H1 (cell line): ENCODE measurements around the gene MYDGF. TPM values are rescaled to one million over a fixed set of nuclear protein-coding genes. Genes with fewer than 3 reads are reported as not detected.

Experiments used
- CTCF ChIA-PET: fragments of 300-600 bp; sonication (Branson Sonifier 250); formaldehyde crosslinking; loops from one replicate; lab custom pipeline; 2021; ENCODE audit not compliant: partially characterized antibody; lab: Charles Lee
- POLR2A ChIA-PET: fragments of 300-600 bp; sonication (Branson Sonifier 250); formaldehyde crosslinking; loops from one replicate; lab custom pipeline; 2021; ENCODE audit warnings: inconsistent platforms; ENCODE audit not compliant: partially characterized antibody; lab: Charles Lee
- DNase-seq, 2 experiments: peaks; one replicate each; pipeline versions ENCODE4 v3.0.0 to v3.0.0-alpha.2; 2010 to 2022; ENCODE audit warnings: low spot score in 2 of 2, low read depth in 1 of 2, mixed read lengths in 1 of 2
- FAIRE-seq: peaks from 2 replicates; lab custom pipeline; 2011; peaks lifted over from hg19 to GRCh38; lab: Jason Lieb, UNC
- H2AFZ ChIP-seq: 2 replicates; pipeline ENCODE4 v1.8.1; 2012; ENCODE audit warnings: low read length, inconsistent platforms
- H2AK5ac ChIP-seq: 2 replicates; pipeline ENCODE4 v1.6.1; 2013; ENCODE audit warnings: low read depth, low read length
- H2BK120ac ChIP-seq: replicated peaks from 2 replicates; pipeline ENCODE3; 2013; ENCODE audit warnings: low read depth, low read length, inconsistent platforms
- H2BK12ac ChIP-seq: 2 replicates; pipeline ENCODE4 v1.6.1; 2013; ENCODE audit warnings: low read depth, low read length
- H2BK15ac ChIP-seq: 2 replicates; pipeline ENCODE4 v1.6.1; 2013; ENCODE audit warnings: low read length
- H2BK20ac ChIP-seq: 2 replicates; pipeline ENCODE4 v1.6.1; 2013; ENCODE audit warnings: low read length
- H2BK5ac ChIP-seq: 2 replicates; pipeline ENCODE4 v1.6.1; 2013; ENCODE audit warnings: low read depth, low read length
- H3K14ac ChIP-seq: 2 replicates; pipeline ENCODE4 v1.6.1; 2013; ENCODE audit warnings: inconsistent platforms; ENCODE audit not compliant: insufficient read length
- H3K18ac ChIP-seq: 2 replicates; pipeline ENCODE4 v1.6.1; 2013; ENCODE audit warnings: low read length; ENCODE audit errors: extremely low read depth
- H3K23ac ChIP-seq: 2 replicates; pipeline ENCODE4 v1.6.1; 2013; ENCODE audit warnings: inconsistent platforms; ENCODE audit not compliant: insufficient read length
- H3K23me2 ChIP-seq: 2 replicates; pipeline ENCODE4 v1.6.1; 2013; ENCODE audit warnings: low read depth, low read length
- H3K27ac ChIP-seq: 2 replicates; pipeline ENCODE4 v1.6.1; 2011; ENCODE audit warnings: low read depth, low read length, inconsistent platforms
- H3K27me3 ChIP-seq, 4 experiments: replicated peaks in 1 of 4; 1 replicate in 1 of 4; 2 replicates in 3 of 4; pipeline versions ENCODE4 v1.6.1 to v1.8.1; 2011 to 2013; ENCODE audit warnings: low read length in 3 of 4, mild to moderate bottlenecking in 3 of 4, inconsistent platforms in 2 of 4, mixed read lengths in 2 of 4, moderate library complexity in 1 of 4; ENCODE audit not compliant: control insufficient read depth in 3 of 4, insufficient read depth in 3 of 4; ENCODE audit errors: extremely low read depth in 1 of 4
- H3K36me3 ChIP-seq, 4 experiments: 2 replicates each; pipeline versions ENCODE4 v1.6.1 to v1.8.1; 2011 to 2013; ENCODE audit warnings: mild to moderate bottlenecking in 4 of 4, low read length in 3 of 4, moderate library complexity in 2 of 4, control low read depth in 1 of 4, inconsistent platforms in 1 of 4; ENCODE audit not compliant: insufficient read depth in 4 of 4, control insufficient read depth in 2 of 4
- H3K4ac ChIP-seq: replicated peaks from 2 replicates; pipeline ENCODE3; 2013; ENCODE audit warnings: low read length, low read depth, mixed read lengths, inconsistent platforms; ENCODE audit not compliant: insufficient read length
- H3K4me1 ChIP-seq, 4 experiments: replicated peaks in 1 of 4; 1 replicate in 1 of 4; 2 replicates in 3 of 4; pipeline versions ENCODE4 v1.6.1 to v1.8.1; 2011 to 2013; ENCODE audit warnings: low read length in 3 of 4, inconsistent platforms in 2 of 4, mixed read lengths in 1 of 4; ENCODE audit not compliant: insufficient read depth in 4 of 4, control insufficient read depth in 3 of 4
- H3K4me2 ChIP-seq, 2 experiments: 2 replicates each; pipeline versions ENCODE4 v1.6.1 to v1.8.1; 2011 to 2013; ENCODE audit warnings: low read depth in 2 of 2, low read length in 2 of 2, control low read depth in 1 of 2, inconsistent platforms in 1 of 2, mild to moderate bottlenecking in 1 of 2; ENCODE audit not compliant: insufficient read depth in 1 of 2
- H3K4me3 ChIP-seq, 4 experiments: fragments of 200-600, 300-600 bp in 1 of 4; sonication (generic), shearing (Covaris generic), sonication (Bioruptor Twin) in 1 of 4; 2 replicates each; pipeline versions ENCODE4 v1.5.1 to v1.8.1; 2011 to 2016; ENCODE audit warnings: low read length in 4 of 4, low read depth in 3 of 4, control low read depth in 2 of 4, inconsistent platforms in 2 of 4, mild to moderate bottlenecking in 2 of 4, mixed read lengths in 1 of 4, moderate library complexity in 1 of 4; ENCODE audit not compliant: insufficient read depth in 2 of 4; ENCODE audit errors: extremely low read depth in 1 of 4
- H3K56ac ChIP-seq: replicated peaks from 2 replicates; pipeline ENCODE3; 2013; ENCODE audit warnings: low read depth, mild to moderate bottlenecking, mixed read lengths, low read length, inconsistent platforms; ENCODE audit not compliant: insufficient read length
- H3K79me1 ChIP-seq: 2 replicates; pipeline ENCODE4 v1.6.1; 2013; ENCODE audit warnings: low read depth, low read length, control low read depth
- H3K79me2 ChIP-seq, 2 experiments: 2 replicates each; pipeline versions ENCODE4 v1.6.1 to v1.8.1; 2012 to 2013; ENCODE audit warnings: low read length in 2 of 2, mild to moderate bottlenecking in 2 of 2, inconsistent platforms in 1 of 2; ENCODE audit not compliant: insufficient read depth in 2 of 2, control insufficient read depth in 1 of 2
- H3K9ac ChIP-seq, 4 experiments: replicated peaks in 1 of 4; 1 replicate in 1 of 4; 2 replicates in 3 of 4; pipeline versions ENCODE4 v1.6.1 to v1.8.1; 2011 to 2013; ENCODE audit warnings: low read depth in 3 of 4, low read length in 3 of 4, control low read depth in 2 of 4, mild to moderate bottlenecking in 2 of 4, moderate library complexity in 2 of 4, inconsistent platforms in 1 of 4; ENCODE audit errors: extremely low read depth in 1 of 4
- H3K9me3 ChIP-seq, 2 experiments: 2 replicates each; pipeline versions ENCODE4 v1.6.1 to v1.8.1; 2012 to 2013; ENCODE audit warnings: mild to moderate bottlenecking in 2 of 2, moderate library complexity in 2 of 2, control low read depth in 1 of 2, inconsistent platforms in 1 of 2, low read depth in 1 of 2, low read length in 1 of 2, mixed read lengths in 1 of 2; ENCODE audit not compliant: insufficient read depth in 2 of 2
- H4K20me1 ChIP-seq, 2 experiments: replicated peaks in 1 of 2; 2 replicates each; pipeline versions ENCODE3 to v1.8.1; 2011 to 2013; ENCODE audit warnings: inconsistent platforms in 2 of 2, low read length in 2 of 2, mild to moderate bottlenecking in 1 of 2; ENCODE audit not compliant: insufficient read depth in 2 of 2, control insufficient read depth in 1 of 2
- H4K5ac ChIP-seq: 2 replicates; pipeline ENCODE4 v1.6.1; 2013; ENCODE audit warnings: low read length, low read depth, mixed read lengths, inconsistent platforms; ENCODE audit not compliant: insufficient read length
- H4K8ac ChIP-seq: 2 replicates; pipeline ENCODE4 v1.8.0; 2013; ENCODE audit warnings: mild to moderate bottlenecking, moderate library complexity, low read length, inconsistent platforms; ENCODE audit not compliant: insufficient read depth; ENCODE audit errors: extremely low read depth
- H4K91ac ChIP-seq: replicated peaks from 2 replicates; pipeline ENCODE3; 2013; ENCODE audit warnings: low read length, mixed read lengths, inconsistent platforms; ENCODE audit not compliant: insufficient read length
- BACH1 ChIP-seq: IDR thresholded peaks from 2 replicates; pipeline ENCODE4 v1.6.1; 2012; ENCODE audit warnings: low read length, improper control_type of control experiment
- EP300 ChIP-seq, 2 experiments: IDR thresholded peaks; 1 replicate in 1 of 2; 2 replicates in 1 of 2; pipeline ENCODE4 v1.6.1; 2011 to 2012; ENCODE audit warnings: low read depth in 2 of 2, low read length in 2 of 2, mild to moderate bottlenecking in 2 of 2, borderline replicate concordance in 1 of 2, inconsistent platforms in 1 of 2, moderate library complexity in 1 of 2
- JUN ChIP-seq: IDR thresholded peaks from 2 replicates; pipeline ENCODE4 v1.6.1; 2011; ENCODE audit warnings: low read depth, mild to moderate bottlenecking, improper control_type of control experiment, low read length
- KDM5A ChIP-seq: fragments of 200-600 bp; IDR thresholded peaks from 2 replicates; pipeline ENCODE4 v1.7.1; 2012; ENCODE audit warnings: mild to moderate bottlenecking, low read length, inconsistent platforms, mixed read lengths
- MAFK ChIP-seq: IDR thresholded peaks from 2 replicates; pipeline ENCODE4 v1.6.1; 2012; ENCODE audit warnings: low read depth, mild to moderate bottlenecking, improper control_type of control experiment, low read length
- POLR2A ChIP-seq, 2 experiments: IDR thresholded peaks; 1 replicate in 1 of 2; 2 replicates in 1 of 2; pipeline ENCODE4 v1.6.1; 2011; ENCODE audit warnings: low read depth in 2 of 2, low read length in 2 of 2, mild to moderate bottlenecking in 2 of 2; ENCODE audit errors: control extremely low read depth in 1 of 2
- RAD21 ChIP-seq, 2 experiments: IDR thresholded peaks in 1 of 2; conservative IDR thresholded peaks in 1 of 2; 2 replicates each; pipeline ENCODE4 v1.6.1; 2011; ENCODE audit warnings: low read depth in 2 of 2, low read length in 2 of 2, improper control_type of control experiment in 1 of 2, inconsistent platforms in 1 of 2, mild to moderate bottlenecking in 1 of 2, moderate library complexity in 1 of 2
- RBBP5 ChIP-seq: IDR thresholded peaks from 2 replicates; pipeline ENCODE4 v1.7.1; 2012; ENCODE audit warnings: low read depth, mild to moderate bottlenecking, inconsistent platforms, low read length, moderate library complexity, borderline replicate concordance
- WGBS, 2 experiments: shearing (Covaris generic) in 1 of 2; methylation state at CpG; one replicate each; pipeline versions ENCODE4 v1.1.6 to v1.1.7; 2013 to 2015; ENCODE audit warnings: low lambda C conversion rate in 2 of 2, mixed read lengths in 2 of 2, inconsistent platforms in 1 of 2, low coverage in 1 of 2, missing lambda C conversion rate in 1 of 2; ENCODE audit not compliant: insufficient replicate concordance in 2 of 2, insufficient coverage in 1 of 2, insufficient read length in 1 of 2; ENCODE audit errors: extremely low coverage in 1 of 2, missing lambda C conversion rate in 1 of 2; 5-methylcytosine and 5-hydroxymethylcytosine counted together
- polyA plus RNA-seq, 7 experiments: library from polyadenylated mRNA; depleted of rRNA in 3 of 7; stranded (reverse) in 5 of 7; unstranded in 2 of 7; fragments of >200 nt in 5 of 7; fragments of 200-250 nt in 2 of 7; gene quantifications; 1 replicate in 5 of 7; 2 replicates in 1 of 7; 4 replicates in 1 of 7; pipeline versions ENCODE4 v1.2.1 to v1.2.3, GENCODE V29; 2011 to 2013; ENCODE audit warnings: missing spikeins in 2 of 7, mixed read lengths in 2 of 7
- total RNA-seq: library from RNA; stranded (reverse); fragmentation: NEBNext Ultra II Directional; extraction: Animal tissue kit (Norgen Biotek cat#: 25700); gene quantifications from 2 replicates; pipeline ENCODE4 v1.2.1, GENCODE V29; 2021
- TF ChIP-seq, protein P1 (sequence below): IDR thresholded peaks from 2 replicates; pipeline ENCODE4 v1.6.1; 2012; ENCODE audit warnings: low read length, inconsistent platforms

The MYDGF gene
- total and polyA plus RNA-seq, 2 of the 8 experiments (the other 6 are each of a cell fraction or from before 2014, with no cell fraction given) = 40.6 to 51.1 TPM

DNA sequence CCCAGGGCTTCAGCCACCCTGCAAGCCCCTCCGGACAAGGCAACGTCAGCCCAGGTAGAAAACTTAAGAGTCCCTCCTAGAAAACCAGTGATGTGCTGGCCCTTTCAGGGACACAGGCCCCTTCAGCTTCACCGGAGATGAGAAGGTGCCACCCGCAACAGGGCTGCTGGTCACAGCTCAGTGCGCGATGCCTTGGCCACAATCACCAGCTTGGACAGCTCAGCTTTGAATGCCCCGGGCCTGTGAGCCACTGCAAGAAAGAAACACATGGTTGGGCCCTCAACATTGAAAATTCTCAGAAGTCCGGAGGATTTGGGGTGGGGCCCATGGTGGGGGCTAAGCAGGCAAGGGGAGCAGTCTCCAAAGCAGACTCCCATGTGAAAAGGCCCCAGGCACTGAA is 12.3 kb downstream of the MYDGF start:
- DNase-seq (no peak), FAIRE-seq (no peak)
- no peak overlapping the region for H4K5ac ChIP-seq
- no peak overlapping the region for H3K4ac ChIP-seq
- no peak overlapping the region for H3K23ac ChIP-seq
- no peak overlapping the region for H3K14ac ChIP-seq
- H3K79me2 ChIP-seq = no peaks in the 10 kb centered on the region
- H3K9me3 ChIP-seq = no peaks in the 10 kb centered on the region
- no peak overlapping the region for H4K8ac ChIP-seq
- no peak overlapping the region for H2BK15ac ChIP-seq
- peaks cover 1% of the 10 kb centered on the region; the same call in 1 of the 2 replicates for H3K23me2 ChIP-seq
- no peak overlapping the region for H3K18ac ChIP-seq
- H4K20me1 ChIP-seq = peaks cover 0 to 6% of the 10 kb centered on the region in 2 experiments
- H3K27me3 ChIP-seq = no peaks in the 10 kb centered on the region
- WGBS, 2 experiments = 96% methylated on average over 8 of the region's 8 CpGs; no CpG with 5 or more reads in 1 of the 2 experiments
- no peak overlapping the region for H3K27ac ChIP-seq
- no peak overlapping the region for H3K4me2 ChIP-seq
- no peak overlapping the region for H3K9ac ChIP-seq
- H2AK5ac ChIP-seq = no peak overlapping the region
- H3K79me1 ChIP-seq = no peaks in the 10 kb centered on the region
- H2BK120ac ChIP-seq = no peak overlapping the region
- no peak overlapping the region for H3K56ac ChIP-seq
- no peak overlapping the region for H2BK20ac ChIP-seq
- no peak overlapping the region for H2BK12ac ChIP-seq
- H4K91ac ChIP-seq = no peak overlapping the region
- H2AFZ ChIP-seq = no peak overlapping the region
- peaks cover 2 to 10% (median 8%) of the 10 kb centered on the region in 4 experiments; a peak in 6 of 8 replicates for H3K36me3 ChIP-seq
- CTCF ChIA-PET = interaction anchor here (0.6 to 1.6 kb wide), 3 partner anchors 21 to 135 kb away, joined by 3 to 4 read pairs (median 3); no protein-coding TSS in a partner anchor
- no peak overlapping the region for H2BK5ac ChIP-seq
- POLR2A ChIA-PET = interaction anchor here (1.3 kb wide), 1 partner anchor 17 kb away, joined by 4 read pairs; no protein-coding TSS in a partner anchor
- H3K4me1 ChIP-seq = no peaks in the 10 kb centered on the region
- H3K4me3 ChIP-seq = no peak overlapping the region
- TF ChIP-seq RBBP5 (no peak), KDM5A (no peak), MAFK (no peak), RAD21 (IDR thresholded peaks at IDR 0.05 in 1 of 2, conservative IDR thresholded peaks at IDR 0.05 in 1 of 2; ENCODE audit: low read depth in 2 of 2, low read length in 2 of 2) (no peak), JUN (no peak), EP300 (IDR thresholded peaks at IDR 0.05; ENCODE audit: borderline replicate concordance in 1 of 2, low read depth in 2 of 2, low read length in 2 of 2) (no peak), POLR2A (IDR thresholded peaks at IDR 0.05; ENCODE audit: control extremely low read depth in 1 of 2, low read depth in 2 of 2, low read length in 2 of 2) (no peak), BACH1 (no peak)
- TF ChIP-seq, protein P1, sequence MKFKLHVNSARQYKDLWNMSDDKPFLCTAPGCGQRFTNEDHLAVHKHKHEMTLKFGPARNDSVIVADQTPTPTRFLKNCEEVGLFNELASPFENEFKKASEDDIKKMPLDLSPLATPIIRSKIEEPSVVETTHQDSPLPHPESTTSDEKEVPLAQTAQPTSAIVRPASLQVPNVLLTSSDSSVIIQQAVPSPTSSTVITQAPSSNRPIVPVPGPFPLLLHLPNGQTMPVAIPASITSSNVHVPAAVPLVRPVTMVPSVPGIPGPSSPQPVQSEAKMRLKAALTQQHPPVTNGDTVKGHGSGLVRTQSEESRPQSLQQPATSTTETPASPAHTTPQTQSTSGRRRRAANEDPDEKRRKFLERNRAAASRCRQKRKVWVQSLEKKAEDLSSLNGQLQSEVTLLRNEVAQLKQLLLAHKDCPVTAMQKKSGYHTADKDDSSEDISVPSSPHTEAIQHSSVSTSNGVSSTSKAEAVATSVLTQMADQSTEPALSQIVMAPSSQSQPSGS = no peak
